Testis (tissue), 3 donors: Measurements from ENCODE around the gene ATP2A3. TPM values are rescaled to one million over a fixed set of nuclear protein-coding genes. Genes with fewer than 3 reads are reported as not detected.

Source experiments
- DNase-seq: peaks from one replicate; pipeline ENCODE4 v3.0.0-alpha.2; 2019
- H3K27ac ChIP-seq, 2 donors: fragments of 200-600 bp; sonication (generic); one replicate each; pipeline ENCODE4 v1.5.1; 2019
- H3K27me3 ChIP-seq: fragments of 200-600 bp; sonication (generic); one replicate; pipeline ENCODE4 v1.5.1; 2019
- H3K36me3 ChIP-seq: fragments of 200-600 bp; sonication (generic); one replicate; pipeline ENCODE4 v1.5.1; 2017; ENCODE audit warnings: low read depth; ENCODE audit errors: missing control alignments
- H3K4me1 ChIP-seq: fragments of 200-600 bp; sonication (generic); one replicate; pipeline ENCODE4 v1.5.1; 2019
- H3K4me3 ChIP-seq, 2 donors: fragments of 200-600 bp; sonication (generic); one replicate each; pipeline ENCODE4 v1.5.1; 2017 to 2019
- H3K9me3 ChIP-seq: fragments of 200-600 bp; sonication (generic); one replicate; pipeline ENCODE4 v1.5.1; 2017
- CTCF ChIP-seq, 3 experiments: fragments of 450-650 bp in 2 of 3; fragments of 200-600 bp in 1 of 3; sonication (generic) in 1 of 3; IDR thresholded peaks; one replicate each; pipeline ENCODE4 v1.5.1; 2016 to 2019; ENCODE audit warnings: antibody characterized with exemption in 3 of 3, mild to moderate bottlenecking in 2 of 3, moderate library complexity in 1 of 3
- POLR2A ChIP-seq: fragments of 450-650 bp; IDR thresholded peaks from one replicate; pipeline ENCODE4 v1.6.1; 2017; ENCODE audit warnings: antibody characterized with exemption, mild to moderate bottlenecking, moderate library complexity
- WGBS, 2 donors: methylation state at CpG; one replicate each; pipeline ENCODE4 v1.1.5; 2018; 5-methylcytosine and 5-hydroxymethylcytosine counted together
- intact Hi-C: fragments of 100-400 bp; cut with DNase I; formaldehyde crosslinking; loops from one replicate; pipeline ENCODE4 v1.15.1; 2023; ENCODE audit warnings: low total_unique reads
- polyA plus RNA-seq: library from polyadenylated mRNA; stranded (reverse); fragments of 350-450 nt; fragmentation: Illumina TruSeq; extraction: RNeasy Lipid Tissue Mini Kit (QIAGEN cat#74804); gene quantifications from one replicate; pipeline ENCODE4 v1.2.3, GENCODE V29; 2014; ENCODE audit warnings: low read depth, low replicate concordance; ENCODE audit not compliant: insufficient read depth
- total RNA-seq, 2 donors: library from RNA; depleted of rRNA; stranded (reverse); fragments of >200 nt; gene quantifications; one replicate each; pipeline ENCODE4 v1.2.3, GENCODE V29; 2016

Gene ATP2A3
- total and polyA plus RNA-seq, 3 donors from 2014 or later = 8.0 to 19.6 (median 8.2) TPM

- H3K27me3 ChIP-seq = no peaks in the 10 kb centered on the region
- H3K36me3 ChIP-seq = no peaks in the 10 kb centered on the region
- peaks cover 23% of the 10 kb centered on the region for H3K4me1 ChIP-seq
- no peak overlapping the region for H3K27ac ChIP-seq
- intact Hi-C loops = no loop called here
- no peak for TF ChIP-seq CTCF (IDR thresholded peaks at IDR 0.05)
- no peak for TF ChIP-seq POLR2A
- H3K4me3 ChIP-seq = no peak overlapping the region
- WGBS, 2 donors = 87 to 93% methylated on average over 14 to 16 of the region's 16 CpGs
- no peaks in the 10 kb centered on the region for H3K9me3 ChIP-seq
- no peak for DNase-seq
These were observed 43.2 kb downstream of the ATP2A3 start for GRCh38 chr17:3921006-3921405.

- Histone ChIP-seq H3K4me3 (no peak overlapping the region), H3K27ac (no peak overlapping the region), H3K27me3 (no peaks in the 10 kb centered on the region), H3K9me3 (no peaks in the 10 kb centered on the region), H3K4me1 (peaks cover 23% of the 10 kb centered on the region), H3K36me3 (no peaks in the 10 kb centered on the region)
- 74 to 87% methylated on average over 5 to 22 of the region's 22 CpGs for WGBS, 2 donors
- intact Hi-C loops = no loop called here
- no peak for DNase-seq
- TF ChIP-seq POLR2A (no peak), CTCF (IDR thresholded peaks at IDR 0.05) (no peak)
These were observed 45.1 kb downstream of the ATP2A3 start for GRCh38 chr17:3919123-3919624.

GRCh38 chr17:3918372-3919122 lies 45.7 kb downstream of the ATP2A3 start:
- Histone ChIP-seq H3K27ac (no peak overlapping the region), H3K4me3 (no peak overlapping the region), H3K27me3 (no peaks in the 10 kb centered on the region), H3K9me3 (no peaks in the 10 kb centered on the region), H3K4me1 (peaks cover 26% of the 10 kb centered on the region), H3K36me3 (no peaks in the 10 kb centered on the region)
- 60 to 65% methylated on average over 5 to 8 of the region's 8 CpGs for WGBS, 2 donors
- no peak for TF ChIP-seq CTCF (IDR thresholded peaks at IDR 0.05)
- no peak for TF ChIP-seq POLR2A
- intact Hi-C loops = no loop called here
- DNase-seq = no peak

GRCh38 chr17:3917391-3917931 lies 46.8 kb downstream of the ATP2A3 start:
- H3K4me1 ChIP-seq = peaks cover 27% of the 10 kb centered on the region
- H3K27ac ChIP-seq = peak overlapping the region in 1 of 2 donors; percentile 55
- no peaks in the 10 kb centered on the region for H3K27me3 ChIP-seq
- no peak overlapping the region for H3K4me3 ChIP-seq
- H3K9me3 ChIP-seq = no peaks in the 10 kb centered on the region
- no peaks in the 10 kb centered on the region for H3K36me3 ChIP-seq
- TF ChIP-seq POLR2A (no peak), CTCF (IDR thresholded peaks at IDR 0.05) (no peak)
- 19 to 23% methylated on average over 6 to 11 of the region's 11 CpGs for WGBS, 2 donors
- intact Hi-C loops = no loop called here
- DNase-seq = peak; percentile 82
